Measurements from ENCODE around the gene FLT3LG.

FLT3LG gene

DNA sequence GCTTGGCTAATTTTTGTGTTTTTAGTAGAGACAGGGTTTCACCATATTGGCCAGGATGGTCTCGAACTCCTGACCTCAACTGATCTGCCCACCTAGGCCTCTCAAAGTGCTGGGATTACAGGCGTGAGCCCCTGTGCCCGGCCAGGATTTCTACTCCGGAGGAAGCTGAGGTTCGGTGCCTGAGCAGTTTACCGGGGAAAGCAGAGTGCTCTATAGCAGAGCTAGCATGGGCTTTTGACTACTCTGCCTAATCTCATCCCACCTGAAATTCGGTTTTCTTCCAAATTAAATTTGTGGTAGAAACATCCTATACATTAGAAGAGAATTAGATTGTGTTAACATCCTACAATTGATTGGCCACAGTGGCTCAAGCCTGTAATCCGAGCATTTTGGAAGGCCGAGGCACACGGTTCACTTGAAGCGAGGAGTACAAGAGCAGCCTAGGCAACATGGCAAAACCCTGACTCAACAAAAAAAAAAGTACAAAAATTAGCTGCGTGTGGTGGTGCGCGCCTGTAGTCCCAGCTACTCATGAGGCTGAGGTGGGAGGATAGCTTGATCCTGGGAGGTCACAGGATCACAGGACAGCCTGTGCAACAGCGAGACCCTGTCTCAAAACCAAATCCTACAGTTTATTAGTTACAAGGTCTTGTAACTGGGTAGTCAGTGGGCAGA, 15.0 kb downstream of the FLT3LG start:
- DNase-seq (ENCODE audit: low read depth) = no peak

GRCh38 chr19:49489601-49490167, 15.7 kb downstream of the FLT3LG start:
- no peak for DNase-seq (ENCODE audit: low read depth)

- no peak for DNase-seq (ENCODE audit: low read depth)
These were observed 16.4 kb downstream of the FLT3LG start for GRCh38 chr19:49490287-49491029.

- no peak for DNase-seq (ENCODE audit: low read depth)
These were observed 17.2 kb downstream of the FLT3LG start for GRCh38 chr19:49491030-49491803.

DNA sequence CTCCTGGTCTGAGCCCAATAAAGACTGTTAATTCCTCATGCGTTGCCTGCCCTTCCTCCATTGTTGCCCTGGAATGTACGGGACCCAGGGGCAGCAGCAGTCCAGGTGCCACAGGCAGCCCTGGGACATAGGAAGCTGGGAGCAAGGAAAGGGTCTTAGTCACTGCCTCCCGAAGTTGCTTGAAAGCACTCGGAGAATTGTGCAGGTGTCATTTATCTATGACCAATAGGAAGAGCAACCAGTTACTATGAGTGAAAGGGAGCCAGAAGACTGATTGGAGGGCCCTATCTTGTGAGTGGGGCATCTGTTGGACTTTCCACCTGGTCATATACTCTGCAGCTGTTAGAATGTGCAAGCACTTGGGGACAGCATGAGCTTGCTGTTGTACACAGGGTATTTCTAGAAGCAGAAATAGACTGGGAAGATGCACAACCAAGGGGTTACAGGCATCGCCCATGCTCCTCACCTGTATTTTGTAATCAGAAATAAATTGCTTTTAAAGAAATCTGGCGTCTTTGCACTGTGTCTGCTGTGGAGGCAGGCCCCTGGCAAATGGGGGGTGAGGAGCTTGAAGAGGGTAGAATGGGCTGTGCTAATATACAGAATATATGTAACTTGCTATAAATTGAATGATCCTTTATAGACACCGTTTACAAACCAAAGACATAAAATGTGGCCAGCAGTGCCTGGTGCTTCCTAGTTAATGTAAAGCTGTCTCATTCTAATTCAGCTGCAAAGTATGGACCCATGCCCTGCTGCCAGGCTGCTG, 18.0 kb downstream of the FLT3LG start:
- DNase-seq (ENCODE audit: low read depth) = no peak

DNA sequence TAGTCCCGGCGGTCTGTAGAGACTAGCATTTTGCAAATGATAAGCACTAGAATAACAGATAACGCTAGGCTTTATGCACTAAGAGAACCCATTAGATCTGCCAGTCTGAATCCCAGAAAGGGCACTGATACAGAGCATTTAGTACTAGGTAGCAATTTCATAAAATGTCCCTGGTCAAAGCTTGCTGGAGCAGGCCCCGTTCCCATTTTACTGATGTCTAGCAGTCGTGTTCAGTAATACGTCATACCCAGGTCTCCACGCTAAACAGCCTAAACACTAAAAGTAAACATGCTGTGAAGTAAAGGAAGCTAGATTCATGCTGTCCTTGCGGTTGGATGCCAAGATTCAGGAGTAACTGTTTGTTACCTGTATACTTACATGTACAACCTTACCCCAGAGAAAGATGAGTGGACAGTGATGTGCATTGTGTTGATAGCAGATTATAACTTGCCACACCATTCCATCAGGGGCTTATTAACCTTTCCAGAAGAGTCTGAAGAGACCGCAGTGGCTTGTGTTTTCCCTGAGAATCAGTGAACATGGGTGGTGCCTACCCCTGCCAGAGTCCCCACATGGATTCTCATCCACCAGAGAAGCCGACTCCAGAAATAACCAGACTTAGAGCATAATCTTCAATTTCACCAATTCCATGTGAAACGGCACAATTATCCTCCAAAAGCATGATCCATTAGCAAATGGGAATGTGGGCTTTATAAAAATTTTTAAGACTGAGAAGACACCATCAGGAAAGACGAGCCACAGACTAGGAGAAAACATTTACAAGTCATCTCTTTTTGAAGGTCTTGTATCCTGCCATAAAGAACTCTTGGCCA, 18.8 kb downstream of the FLT3LG start:
- DNase-seq (ENCODE audit: low read depth) = no peak

- DNase-seq (ENCODE audit: low read depth) = no peak
These were observed 22.6 kb downstream of the FLT3LG start for GRCh38 chr19:49496574-49497008.

GRCh38 chr19:49497047-49497788, 23.2 kb downstream of the FLT3LG start:
- peak; percentile 40 for DNase-seq (ENCODE audit: low read depth)

DNA sequence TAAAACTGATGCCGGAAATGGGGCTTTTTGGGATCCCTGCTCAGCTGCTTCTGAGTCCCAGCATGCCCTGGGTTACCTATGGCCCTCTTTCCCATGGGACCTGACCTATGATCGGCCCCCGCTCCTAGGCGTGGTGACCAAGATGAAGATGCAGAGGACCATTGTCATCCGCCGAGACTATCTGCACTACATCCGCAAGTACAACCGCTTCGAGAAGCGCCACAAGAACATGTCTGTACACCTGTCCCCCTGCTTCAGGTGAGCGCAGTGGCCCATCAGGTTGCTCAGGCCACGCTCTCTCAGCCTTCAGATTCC, 23.7 kb downstream of the FLT3LG start:
- DNase-seq (ENCODE audit: low read depth) = no peak

DNA sequence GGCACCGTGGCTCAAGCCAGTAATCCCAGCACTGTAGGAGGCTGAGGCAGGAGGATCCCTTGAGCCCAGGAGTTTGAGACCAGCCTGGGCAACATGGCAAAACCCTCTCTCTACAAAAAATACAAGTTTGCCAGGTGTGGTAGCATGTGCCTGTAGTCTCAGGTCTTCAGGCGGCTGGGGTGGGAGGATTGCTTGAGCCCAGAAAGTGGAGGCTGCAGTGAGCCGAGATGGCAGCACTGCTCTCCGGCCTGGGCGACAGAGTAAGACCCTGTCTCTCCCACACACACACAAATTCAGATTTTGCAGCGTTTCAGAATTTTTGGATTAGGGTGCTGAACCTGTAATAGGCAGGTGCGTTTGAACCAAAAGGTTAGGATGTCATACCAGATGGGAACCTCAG, 24.5 kb downstream of the FLT3LG start:
- DNase-seq (ENCODE audit: low read depth) = no peak

DNA sequence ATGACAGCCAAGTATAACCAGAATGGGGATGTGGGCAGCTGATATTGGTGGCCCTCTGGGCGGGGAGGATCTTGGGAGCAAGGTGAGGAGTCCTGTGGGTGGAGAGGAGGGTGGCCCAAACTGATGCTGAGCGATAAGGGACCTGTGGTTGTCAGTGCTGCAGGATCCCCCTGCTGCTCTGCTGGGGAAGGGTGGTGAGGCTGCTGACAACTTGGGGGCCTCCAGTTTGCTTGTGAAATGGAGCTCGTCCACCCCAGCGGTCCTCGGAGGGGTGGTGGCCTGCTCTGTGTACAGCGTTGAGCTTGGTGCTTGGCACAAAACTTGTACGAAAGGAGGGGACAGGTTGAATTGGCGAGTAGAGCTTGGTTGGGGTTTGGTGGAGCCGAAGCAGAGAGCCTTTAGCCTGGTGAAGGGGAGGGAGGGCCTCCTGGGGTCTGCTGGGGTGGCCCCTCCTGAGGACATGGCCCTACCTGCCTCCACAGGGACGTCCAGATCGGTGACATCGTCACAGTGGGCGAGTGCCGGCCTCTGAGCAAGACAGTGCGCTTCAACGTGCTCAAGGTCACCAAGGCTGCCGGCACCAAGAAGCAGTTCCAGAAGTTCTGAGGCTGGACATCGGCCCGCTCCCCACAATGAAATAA, 25.1 kb downstream of the FLT3LG start:
- no peak for DNase-seq (ENCODE audit: low read depth)

DNA sequence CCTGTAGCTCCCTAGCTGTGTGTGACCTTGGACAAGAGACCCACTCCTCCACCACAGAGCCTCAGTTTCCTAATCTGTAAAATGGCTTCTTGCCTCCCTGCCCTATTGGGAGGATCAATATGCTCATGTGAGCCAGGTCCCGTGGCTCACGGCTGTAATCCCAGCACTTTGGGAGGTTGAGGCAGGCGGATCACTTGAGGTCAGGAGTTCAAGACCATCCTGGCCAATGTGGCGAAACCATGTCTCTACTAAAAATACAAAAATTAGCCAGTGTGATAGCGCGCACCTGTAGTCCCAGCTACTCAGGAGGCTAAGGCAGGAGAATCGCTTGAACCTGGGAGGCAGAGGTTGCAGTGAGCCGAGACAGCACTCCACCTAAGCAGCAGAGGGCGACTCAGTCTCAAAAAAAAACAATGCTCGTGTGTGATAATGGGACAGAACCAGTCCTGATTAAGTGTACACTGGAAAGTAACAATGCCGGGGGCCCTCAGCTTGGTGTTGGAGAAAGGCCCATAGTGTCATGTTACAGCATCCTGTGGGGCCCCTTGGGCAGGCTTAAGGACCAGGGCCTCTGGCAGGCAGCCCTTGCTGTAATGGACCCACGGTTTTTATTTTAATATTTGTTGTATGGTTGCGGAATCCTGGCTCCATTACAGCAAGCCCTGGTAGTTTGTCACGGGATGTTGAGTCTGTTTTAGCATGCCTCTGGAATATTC, 29.0 kb downstream of the FLT3LG start:
- peak; percentile 78 for DNase-seq (ENCODE audit: low read depth)

GRCh38 chr19:49503582-49503962, 29.6 kb downstream of the FLT3LG start:
- no peak for DNase-seq (ENCODE audit: low read depth)

DNA sequence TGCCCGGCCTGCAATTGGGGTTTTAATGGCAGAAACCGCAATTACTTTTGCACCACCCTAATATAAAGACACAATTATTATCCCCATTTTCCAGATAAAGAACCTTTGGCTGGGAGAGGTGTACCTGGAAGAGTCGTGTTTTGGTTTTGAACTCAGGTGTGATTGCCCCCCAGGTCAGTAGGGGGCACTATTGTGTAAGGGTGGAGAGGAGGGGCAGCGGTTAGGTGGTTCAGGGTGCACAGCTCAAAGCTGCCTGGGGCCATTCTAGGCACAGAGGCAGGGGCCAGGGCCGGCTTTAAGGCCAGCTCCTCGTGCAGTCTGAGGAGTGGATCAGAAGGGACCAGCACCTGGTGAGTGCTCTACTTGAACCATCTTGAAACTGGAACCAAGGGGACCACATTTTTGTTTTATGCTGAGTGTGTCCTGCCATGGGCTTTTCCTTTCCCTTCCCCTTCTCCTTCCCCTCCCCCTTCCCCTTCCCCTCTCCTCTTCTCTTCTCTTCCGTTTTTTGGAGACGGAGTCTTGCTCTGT, 32.6 kb downstream of the FLT3LG start:
- DNase-seq (ENCODE audit: low read depth) = no peak

DNA sequence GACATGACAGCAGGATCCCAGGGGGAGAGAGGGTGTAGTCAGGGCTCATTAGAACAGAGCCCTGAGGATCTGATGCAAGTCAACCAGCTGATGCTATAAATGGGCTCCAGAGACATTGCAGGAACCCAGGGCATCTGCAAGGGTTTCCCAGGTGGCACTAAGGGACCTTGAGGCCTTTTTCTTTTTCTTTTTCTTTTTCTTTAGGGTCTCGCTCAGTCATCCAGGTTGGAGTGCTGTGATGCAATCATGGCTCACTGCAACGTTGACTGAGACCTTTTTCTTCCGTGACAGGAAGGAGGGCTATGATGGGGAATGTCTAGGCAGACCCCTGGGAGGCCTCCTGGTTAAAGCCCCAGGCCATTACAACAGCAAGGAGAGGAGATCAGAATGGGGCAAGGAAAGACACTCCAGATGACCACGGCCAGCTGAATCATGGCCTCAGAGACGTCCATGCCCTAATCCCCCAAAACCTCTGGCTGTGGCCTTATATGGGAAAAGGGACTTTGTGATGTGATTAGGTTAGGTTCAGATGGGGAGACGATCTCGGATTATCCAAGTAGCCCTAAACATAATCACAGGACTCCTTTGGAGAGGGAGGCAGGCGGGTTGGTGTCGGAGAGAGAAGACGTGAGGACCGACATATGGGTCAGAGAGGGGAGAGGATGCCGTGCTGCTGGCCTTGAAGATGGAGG, 33.9 kb downstream of the FLT3LG start:
- no peak for DNase-seq (ENCODE audit: low read depth)

GRCh38 chr19:49512970-49513745, 39.1 kb downstream of the FLT3LG start:
- DNase-seq (ENCODE audit: low read depth) = no peak

DNA sequence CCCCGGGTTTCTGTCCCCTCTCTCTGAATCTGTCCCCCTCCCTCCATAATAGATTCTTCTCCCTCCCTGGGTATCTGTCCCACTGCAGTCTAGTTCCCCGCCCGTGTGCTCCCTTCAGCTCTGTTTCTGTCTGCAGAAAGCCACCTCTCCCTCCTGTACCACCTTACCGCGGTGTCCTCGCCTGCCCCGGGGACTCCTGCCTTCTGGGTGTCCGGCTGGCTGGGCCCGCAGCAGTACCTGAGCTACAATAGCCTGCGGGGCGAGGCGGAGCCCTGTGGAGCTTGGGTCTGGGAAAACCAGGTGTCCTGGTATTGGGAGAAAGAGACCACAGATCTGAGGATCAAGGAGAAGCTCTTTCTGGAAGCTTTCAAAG, 39.7 kb downstream of the FLT3LG start:
- DNase-seq (ENCODE audit: low read depth) = no peak

- no peak for DNase-seq (ENCODE audit: low read depth)
These were observed 40.1 kb downstream of the FLT3LG start for GRCh38 chr19:49514151-49514550.
